GM23338 (cell line): Measurements from ENCODE around the gene HIVEP1. TPM values are rescaled to one million over a fixed set of nuclear protein-coding genes. Genes with fewer than 3 reads are reported as not detected.

Experiments used
- ATAC-seq: fragments of 200-7000 bp; cut with Tn5 transposase; 3 replicates; pipeline ENCODE4 v1.9.1; 2020
- DNase-seq: peaks from one replicate; pipeline ENCODE4 v3.0.0-alpha.2; 2015; ENCODE audit warnings: low spot score
- H2AFZ ChIP-seq: fragments of 200-600 bp; sonication (generic); 2 replicates; pipeline ENCODE4 v1.8.0; 2016; ENCODE audit warnings: antibody characterized with exemption, mild to moderate bottlenecking, moderate library complexity
- H3F3A ChIP-seq: fragments of 200-600 bp; sonication (generic); replicated peaks from 2 replicates; pipeline ENCODE4 v1.8.0; 2017; ENCODE audit warnings: antibody characterized with exemption, mixed run types, low read depth
- H3K27ac ChIP-seq: fragments of 200-600 bp; sonication (generic); 2 replicates; pipeline ENCODE4 v1.6.1; 2016; ENCODE audit warnings: low read depth
- H3K27me3 ChIP-seq: fragments of 200-600 bp; sonication (generic); 2 replicates; pipeline ENCODE4 v1.8.0; 2016; ENCODE audit warnings: mild to moderate bottlenecking, mixed run types, moderate library complexity; ENCODE audit not compliant: insufficient read depth
- H3K36me3 ChIP-seq: fragments of 200-600 bp; sonication (generic); 2 replicates; pipeline ENCODE4 v1.8.0; 2016; ENCODE audit warnings: mild to moderate bottlenecking; ENCODE audit not compliant: insufficient read depth
- H3K4me1 ChIP-seq: fragments of 200-600 bp; sonication (generic); 2 replicates; pipeline ENCODE4 v1.8.0; 2016; ENCODE audit warnings: mild to moderate bottlenecking, moderate library complexity; ENCODE audit not compliant: insufficient read depth
- H3K4me2 ChIP-seq: fragments of 200-600 bp; sonication (generic); 2 replicates; pipeline ENCODE4 v1.7.1; 2017; ENCODE audit warnings: mixed run types
- H3K4me3 ChIP-seq: fragments of 200-600 bp; sonication (generic); 2 replicates; pipeline ENCODE4 v1.6.1; 2016; ENCODE audit warnings: mixed run types
- H3K79me2 ChIP-seq: fragments of 200-600 bp; sonication (generic); replicated peaks from 2 replicates; pipeline ENCODE4 v1.8.0; 2017; ENCODE audit warnings: mild to moderate bottlenecking; ENCODE audit not compliant: insufficient read depth
- H3K9me2 ChIP-seq: fragments of 200-600 bp; sonication (generic); 2 replicates; pipeline ENCODE4 v1.8.0; 2017; ENCODE audit not compliant: insufficient read depth
- H4K20me1 ChIP-seq: fragments of 200-600 bp; sonication (generic); replicated peaks from 2 replicates; pipeline ENCODE4 v1.8.0; 2017; ENCODE audit warnings: mild to moderate bottlenecking; ENCODE audit not compliant: insufficient read depth
- H3K27ac Mint-ChIP-seq: 2 replicates; pipeline ENCODE4 v1.8.0; 2020; ENCODE audit warnings: inconsistent platforms, mild to moderate bottlenecking, moderate library complexity, mixed read lengths
- H3K27me3 Mint-ChIP-seq: 3 replicates; pipeline ENCODE4 v1.8.0; 2022; ENCODE audit warnings: low read depth, mild to moderate bottlenecking, moderate library complexity, mixed read lengths, inconsistent platforms; ENCODE audit not compliant: insufficient read depth, poor library complexity
- H3K36me3 Mint-ChIP-seq: 3 replicates; pipeline ENCODE4 v1.8.0; 2021; ENCODE audit warnings: low read depth, mild to moderate bottlenecking, inconsistent platforms, moderate library complexity, mixed read lengths
- H3K4me1 Mint-ChIP-seq: 3 replicates; pipeline ENCODE4 v1.8.0; 2020; ENCODE audit warnings: mild to moderate bottlenecking, inconsistent platforms, mixed read lengths
- H3K4me3 Mint-ChIP-seq: 3 replicates; pipeline ENCODE4 v1.8.0; 2021; ENCODE audit warnings: moderate library complexity, mild to moderate bottlenecking, inconsistent platforms, mixed read lengths
- H3K9me3 Mint-ChIP-seq: 3 replicates; pipeline ENCODE4 v1.8.0; 2020; ENCODE audit warnings: moderate library complexity, mild to moderate bottlenecking, inconsistent platforms, mixed read lengths
- CREB1 ChIP-seq: fragments of 250-450 bp; sonication (Bioruptor Pico); IDR thresholded peaks from 2 replicates; pipeline ENCODE4 v1.5.0; 2020; ENCODE audit warnings: low read depth, mild to moderate bottlenecking, moderate library complexity
- CTCF ChIP-seq, 2 experiments: fragments of 200-600 bp in 1 of 2; sonication (generic) in 1 of 2; conservative IDR thresholded peaks; 2 replicates each; pipeline versions ENCODE4 v1.5.1 to v1.6.1; 2016 to 2017; ENCODE audit warnings: antibody characterized with exemption in 2 of 2, low read depth in 2 of 2, mild to moderate bottlenecking in 2 of 2, moderate library complexity in 1 of 2
- EZH2 ChIP-seq: fragments of 200-600 bp; sonication (generic); IDR thresholded peaks from one replicate; pipeline ENCODE4 v1.8.0; 2017; ENCODE audit warnings: antibody characterized with exemption, mild to moderate bottlenecking, low read depth; ENCODE audit not compliant: unreplicated experiment
- EZH2phosphoT487 ChIP-seq: fragments of 200-600 bp; sonication (generic); IDR thresholded peaks from one replicate; pipeline ENCODE4 v1.8.1; 2018; ENCODE audit warnings: antibody characterized with exemption; ENCODE audit not compliant: unreplicated experiment
- JUNB ChIP-seq: IDR thresholded peaks from one replicate; pipeline ENCODE4 v1.6.1; 2016; ENCODE audit warnings: antibody characterized with exemption; ENCODE audit not compliant: unreplicated experiment
- POLR2AphosphoS5 ChIP-seq: IDR thresholded peaks from 2 replicates; pipeline ENCODE4 v1.6.1; 2016; ENCODE audit warnings: antibody characterized with exemption, low read depth
- REST ChIP-seq: IDR thresholded peaks from one replicate; pipeline ENCODE4 v1.6.1; 2018; ENCODE audit warnings: antibody characterized with exemption; ENCODE audit not compliant: unreplicated experiment
- STAT1 ChIP-seq: IDR thresholded peaks from one replicate; pipeline ENCODE4 v1.6.1; 2016; ENCODE audit warnings: antibody characterized with exemption; ENCODE audit not compliant: unreplicated experiment
- ZNF114 ChIP-seq: fragments of 250-450 bp; sonication (Bioruptor Pico); IDR thresholded peaks from 2 replicates; pipeline ENCODE4 v1.5.0; 2020; ENCODE audit warnings: mild to moderate bottlenecking, moderate library complexity
- ZNF331 ChIP-seq: fragments of 250-450 bp; sonication (Bioruptor Pico); IDR thresholded peaks from 2 replicates; pipeline ENCODE4 v1.5.0; 2020; ENCODE audit warnings: low read depth, mild to moderate bottlenecking, moderate library complexity
- ZNF462 ChIP-seq: fragments of 250-450 bp; sonication (Bioruptor Pico); IDR thresholded peaks from 2 replicates; pipeline ENCODE4 v1.5.0; 2020; ENCODE audit warnings: mild to moderate bottlenecking, moderate library complexity
- polyA plus RNA-seq: library from polyadenylated mRNA; unstranded; fragments of >200 nt; fragmentation: Nextera tagmentation; extraction: Ambion mirVana; gene quantifications from 2 replicates; pipeline ENCODE4 v1.2.1, GENCODE V29; 2016
- total RNA-seq: library from RNA; depleted of rRNA; stranded (reverse); fragments of >200 nt; shearing (Covaris generic); gene quantifications from 2 replicates; pipeline ENCODE4 v1.2.3, GENCODE V29; 2014

Gene HIVEP1
- total and polyA plus RNA-seq, 2 experiments from 2014 or later, result 10.1 to 21.7 TPM

- Histone ChIP-seq H3K79me2 (peaks cover 8% of the 10 kb centered on the region; the same call in 1 of the 2 replicates), H4K20me1 (no peaks in the 10 kb centered on the region), H3K36me3 (no peaks in the 10 kb centered on the region), H3K4me3 (no peak overlapping the region), H3K27me3 (no peaks in the 10 kb centered on the region), H3K4me1 (no peaks in the 10 kb centered on the region), H3K4me2 (no peak overlapping the region), H2AFZ (no peak overlapping the region), H3K27ac (no peak overlapping the region), H3F3A (no peaks in the 10 kb centered on the region), H3K9me2 (no peaks in the 10 kb centered on the region)
- ATAC-seq, result no peak
- DNase-seq, result no peak
- H3K4me1 Mint-ChIP-seq, result peaks cover 7% of the 10 kb centered on the region
- TF ChIP-seq CREB1 (CRISPR knock-in tag), result no peak
- no peak for TF ChIP-seq EZH2
- TF ChIP-seq REST, result no peak
- no peak for TF ChIP-seq ZNF331
- no peak for TF ChIP-seq POLR2AphosphoS5
- no peak for TF ChIP-seq STAT1
- TF ChIP-seq JUNB, result no peak
- no peak for TF ChIP-seq EZH2phosphoT487
- no peak for TF ChIP-seq ZNF114 (CRISPR knock-in tag)
- TF ChIP-seq ZNF462 (CRISPR knock-in tag), result no peak
- TF ChIP-seq CTCF (conservative IDR thresholded peaks at IDR 0.05; ENCODE audit: low read depth in 2 of 2), result no peak
- H3K4me3 Mint-ChIP-seq, result no peak overlapping the region
- H3K27me3 Mint-ChIP-seq, result no peaks in the 10 kb centered on the region
- no peak overlapping the region for H3K27ac Mint-ChIP-seq
- no peaks in the 10 kb centered on the region for H3K9me3 Mint-ChIP-seq
- H3K36me3 Mint-ChIP-seq, result peaks cover 2% of the 10 kb centered on the region; the same call in 1 of the 3 replicates
Measured at GRCh38 chr6:12097791-12098190, 85.7 kb downstream of the HIVEP1 start.
